B cell (primary cell): ENCODE results near the gene MAPK10. TPM values are rescaled to one million over a fixed set of nuclear protein-coding genes. Genes with fewer than 3 reads are reported as not detected.

Experiments
- ATAC-seq: fragments of 200-7000 bp; cut with Tn5 transposase; one replicate; pipeline ENCODE4 v1.10.0; 2021; ENCODE audit warnings: low read depth, mild to moderate bottlenecking, moderate number of reproducible peaks, moderate library complexity
- CTCF ChIA-PET: fragments of 350-600 bp; sonication (Branson Sonifier 250); formaldehyde crosslinking; loops from one replicate; lab custom pipeline; 2021; ENCODE audit warnings: antibody characterized with exemption, inconsistent platforms; lab: Charles Lee
- POLR2A ChIA-PET: fragments of 350-600 bp; sonication (Branson Sonifier 250); formaldehyde crosslinking; loops from one replicate; lab custom pipeline; 2021; ENCODE audit warnings: antibody characterized with exemption; lab: Charles Lee
- DNase-seq: peaks from one replicate; pipeline ENCODE4 v3.0.0; 2013
- H2AFZ ChIP-seq: 2 replicates; pipeline ENCODE4 v1.6.1; 2012; ENCODE audit warnings: mild to moderate bottlenecking, low read depth, low read length; ENCODE audit not compliant: insufficient read depth, poor library complexity, severe bottlenecking
- H3K27ac ChIP-seq, 2 donors: 1 replicate in 1 of 2; 2 replicates in 1 of 2; pipeline ENCODE4 v1.5.1; 2012 to 2013; ENCODE audit warnings: low read length in 2 of 2, mild to moderate bottlenecking in 2 of 2, moderate library complexity in 1 of 2
- H3K27me3 ChIP-seq, 4 experiments: fragments of 200-600 bp in 1 of 4; sonication (generic) in 1 of 4; replicated peaks in 1 of 4; 1 replicate in 2 of 4; 2 replicates in 2 of 4; pipeline versions ENCODE4 v1.6.1 to v1.7.0; 2013 to 2016; ENCODE audit warnings: low read length in 3 of 4, mild to moderate bottlenecking in 2 of 4, mixed read lengths in 1 of 4, moderate library complexity in 1 of 4; ENCODE audit not compliant: insufficient read depth in 4 of 4, control insufficient read depth in 3 of 4; ENCODE audit errors: control extremely low read depth in 1 of 4
- H3K36me3 ChIP-seq, 2 experiments: replicated peaks in 1 of 2; 1 replicate in 1 of 2; 2 replicates in 1 of 2; pipeline versions ENCODE4 v1.6.1 to v1.7.1; 2013; ENCODE audit warnings: low read length in 1 of 2; ENCODE audit not compliant: insufficient read depth in 2 of 2, control insufficient read depth in 1 of 2; ENCODE audit errors: control extremely low read depth in 1 of 2, extremely low read depth in 1 of 2
- H3K4me1 ChIP-seq, 2 donors: fragments of 200-600 bp in 1 of 2; sonication (generic) in 1 of 2; 1 replicate in 1 of 2; 2 replicates in 1 of 2; pipeline versions ENCODE4 v1.5.1 to v1.6.1; 2013 to 2017; ENCODE audit warnings: low read length in 2 of 2; ENCODE audit not compliant: control insufficient read depth in 2 of 2, insufficient read depth in 2 of 2
- H3K4me2 ChIP-seq: replicated peaks from 2 replicates; pipeline ENCODE3; 2012; ENCODE audit warnings: mild to moderate bottlenecking, low read depth, low read length; ENCODE audit not compliant: poor library complexity, severe bottlenecking
- H3K4me3 ChIP-seq, 5 experiments: fragments of 200-600 bp in 1 of 5; sonication (generic) in 1 of 5; 1 replicate in 3 of 5; 2 replicates in 2 of 5; pipeline versions ENCODE4 v1.5.1 to v1.7.0; 2011 to 2016; ENCODE audit warnings: low read length in 4 of 5, mild to moderate bottlenecking in 4 of 5, low read depth in 2 of 5, control low read depth in 1 of 5, moderate library complexity in 1 of 5; ENCODE audit not compliant: insufficient read depth in 1 of 5; ENCODE audit errors: control extremely low read depth in 1 of 5, extremely low read depth in 1 of 5
- H3K79me2 ChIP-seq: fragments of 200-600 bp; sonication (generic); one replicate; pipeline ENCODE4 v1.6.0; 2016; ENCODE audit warnings: low read length; ENCODE audit not compliant: control insufficient read depth, insufficient read depth
- H3K9ac ChIP-seq: fragments of 200-600 bp; sonication (generic); 2 replicates; pipeline ENCODE4 v1.6.1; 2017; ENCODE audit warnings: mild to moderate bottlenecking, low read length, moderate library complexity
- H3K9me3 ChIP-seq, 3 donors: one replicate each; pipeline versions ENCODE4 v1.6.1 to v1.7.1; 2013; ENCODE audit warnings: low read length in 2 of 3; ENCODE audit not compliant: control insufficient read depth in 2 of 3, insufficient read depth in 1 of 3; ENCODE audit errors: control extremely low read depth in 1 of 3
- H4K20me1 ChIP-seq: 2 replicates; pipeline ENCODE4 v1.6.0; 2012; ENCODE audit warnings: mild to moderate bottlenecking, low read length; ENCODE audit not compliant: insufficient read depth, control insufficient read depth, poor library complexity, severe bottlenecking
- H3K27ac Mint-ChIP-seq: one replicate; pipeline ENCODE4 v1.8.0; 2021; ENCODE audit warnings: mixed read lengths
- H3K27me3 Mint-ChIP-seq: one replicate; pipeline ENCODE4 v1.8.0; 2021; ENCODE audit warnings: mixed read lengths
- H3K4me1 Mint-ChIP-seq: one replicate; pipeline ENCODE4 v1.8.0; 2021; ENCODE audit warnings: mixed read lengths
- H3K4me3 Mint-ChIP-seq: one replicate; pipeline ENCODE4 v1.8.0; 2021; ENCODE audit warnings: mixed read lengths
- H3K9me3 Mint-ChIP-seq: one replicate; pipeline ENCODE4 v1.8.0; 2022; ENCODE audit warnings: mixed read lengths; ENCODE audit not compliant: insufficient read depth
- EZH2 ChIP-seq: IDR thresholded peaks from 2 replicates; pipeline ENCODE4 v1.6.1; 2012; ENCODE audit warnings: borderline replicate concordance, low read depth, mild to moderate bottlenecking, moderate library complexity, low read length; ENCODE audit not compliant: insufficient read depth, poor library complexity, severe bottlenecking
- intact Hi-C: fragments of 100-400 bp; cut with micrococcal nuclease; formaldehyde crosslinking; loops from one replicate; pipeline ENCODE4 v1.10.0; 2022
- polyA plus RNA-seq: library from polyadenylated mRNA; depleted of rRNA; stranded (reverse); fragments of >200 nt; gene quantifications from 2 replicates; pipeline ENCODE4 v1.2.3, GENCODE V29; 2012
- total RNA-seq, 2 donors: library from RNA; stranded (reverse); fragments of 120-200 nt in 1 of 2; gene quantifications; 1 replicate in 1 of 2; 2 replicates in 1 of 2; pipeline versions ENCODE4 v1.2.3 to v1.2.4, GENCODE V29; 2013 to 2022
- TF ChIP-seq, protein P1 (sequence below): fragments of 200-600 bp; IDR thresholded peaks from one replicate; pipeline ENCODE4 v1.8.0; 2022; ENCODE audit warnings: antibody characterized with exemption, mild to moderate bottlenecking

The MAPK10 gene
- total and polyA plus RNA-seq, 2 donors (not counting 1 experiment from before 2014, with no cell fraction given), result 0.03 to 3.1 TPM

DNA sequence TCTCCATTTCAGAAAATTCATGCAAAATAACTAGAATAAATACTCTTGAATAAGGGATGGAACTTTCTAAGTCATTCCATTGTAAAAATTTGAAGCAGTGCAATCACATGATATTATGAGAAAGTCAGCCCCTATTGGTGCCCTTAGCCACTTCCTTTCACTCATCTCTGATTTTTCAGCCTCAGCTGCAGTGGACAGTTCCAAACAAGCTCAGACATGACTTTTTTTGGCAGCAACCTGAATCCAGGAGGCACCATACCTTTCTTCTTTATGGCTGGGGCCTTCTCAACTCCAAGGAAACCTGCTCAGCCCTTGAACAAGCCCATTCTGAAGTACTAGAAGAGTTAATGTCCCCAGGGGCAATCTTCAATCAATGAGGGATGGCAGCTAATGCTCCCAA, 40.5 kb downstream of the MAPK10 start:
- TF ChIP-seq EZH2, result no peak
- TF ChIP-seq, protein P1, sequence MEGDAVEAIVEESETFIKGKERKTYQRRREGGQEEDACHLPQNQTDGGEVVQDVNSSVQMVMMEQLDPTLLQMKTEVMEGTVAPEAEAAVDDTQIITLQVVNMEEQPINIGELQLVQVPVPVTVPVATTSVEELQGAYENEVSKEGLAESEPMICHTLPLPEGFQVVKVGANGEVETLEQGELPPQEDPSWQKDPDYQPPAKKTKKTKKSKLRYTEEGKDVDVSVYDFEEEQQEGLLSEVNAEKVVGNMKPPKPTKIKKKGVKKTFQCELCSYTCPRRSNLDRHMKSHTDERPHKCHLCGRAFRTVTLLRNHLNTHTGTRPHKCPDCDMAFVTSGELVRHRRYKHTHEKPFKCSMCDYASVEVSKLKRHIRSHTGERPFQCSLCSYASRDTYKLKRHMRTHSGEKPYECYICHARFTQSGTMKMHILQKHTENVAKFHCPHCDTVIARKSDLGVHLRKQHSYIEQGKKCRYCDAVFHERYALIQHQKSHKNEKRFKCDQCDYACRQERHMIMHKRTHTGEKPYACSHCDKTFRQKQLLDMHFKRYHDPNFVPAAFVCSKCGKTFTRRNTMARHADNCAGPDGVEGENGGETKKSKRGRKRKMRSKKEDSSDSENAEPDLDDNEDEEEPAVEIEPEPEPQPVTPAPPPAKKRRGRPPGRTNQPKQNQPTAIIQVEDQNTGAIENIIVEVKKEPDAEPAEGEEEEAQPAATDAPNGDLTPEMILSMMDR, result no peak
- intact Hi-C loops, result no loop called here
- no peaks in the 10 kb centered on the region for H4K20me1 ChIP-seq
- no peaks in the 10 kb centered on the region for H3K4me1 Mint-ChIP-seq
- ChIA-PET POLR2A (no interaction called here), CTCF (no interaction called here)
- no peaks in the 10 kb centered on the region for H3K9me3 Mint-ChIP-seq
- H3K27me3 ChIP-seq, result peaks cover 0 to 2% (median 0%) of the 10 kb centered on the region in 4 experiments
- ATAC-seq (no peak), DNase-seq (no peak)
- H3K4me1 ChIP-seq, result no peaks in the 10 kb centered on the region
- H3K36me3 ChIP-seq, result no peaks in the 10 kb centered on the region
- H2AFZ ChIP-seq, result no peak overlapping the region
- H3K27ac Mint-ChIP-seq, result no peak overlapping the region
- no peak overlapping the region for H3K4me3 ChIP-seq
- no peak overlapping the region for H3K4me3 Mint-ChIP-seq
- H3K79me2 ChIP-seq, result no peaks in the 10 kb centered on the region
- H3K27me3 Mint-ChIP-seq, result no peaks in the 10 kb centered on the region
- no peak overlapping the region for H3K4me2 ChIP-seq
- no peak overlapping the region for H3K9ac ChIP-seq
- H3K27ac ChIP-seq, result no peak overlapping the region
- H3K9me3 ChIP-seq, result no peaks in the 10 kb centered on the region

DNA sequence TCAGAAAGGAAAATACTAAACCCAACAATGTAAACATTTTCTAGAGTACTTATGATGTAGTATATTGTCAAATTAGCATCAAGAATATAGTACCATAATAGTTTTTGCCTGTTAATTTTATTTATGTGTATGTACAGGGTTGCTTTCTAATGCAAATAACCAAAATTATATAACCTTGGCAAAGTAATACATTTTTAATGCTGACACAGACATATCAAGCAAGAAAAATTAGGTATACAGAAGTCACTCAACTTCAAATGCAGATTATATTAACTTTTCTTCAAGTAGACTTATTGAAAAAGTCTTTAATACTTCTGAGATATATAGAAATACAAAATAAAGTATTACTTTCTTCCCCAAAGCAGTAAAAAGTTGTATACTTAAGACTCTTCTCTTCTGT, 44.3 kb downstream of the MAPK10 start:
- no peak overlapping the region for H3K27ac Mint-ChIP-seq
- H3K27ac ChIP-seq, result no peak overlapping the region
- H3K4me3 Mint-ChIP-seq, result no peak overlapping the region
- H3K79me2 ChIP-seq, result no peaks in the 10 kb centered on the region
- no peak overlapping the region for H3K9ac ChIP-seq
- ChIA-PET CTCF (no interaction called here), POLR2A (no interaction called here)
- no peak for DNase-seq
- H3K27me3 Mint-ChIP-seq, result no peaks in the 10 kb centered on the region
- H3K4me3 ChIP-seq, result no peak overlapping the region
- no peaks in the 10 kb centered on the region for H4K20me1 ChIP-seq
- no peaks in the 10 kb centered on the region for H3K36me3 ChIP-seq
- H3K4me1 Mint-ChIP-seq, result no peaks in the 10 kb centered on the region
- no peaks in the 10 kb centered on the region for H3K4me1 ChIP-seq
- H3K9me3 ChIP-seq, result no peaks in the 10 kb centered on the region
- no peak for ATAC-seq
- intact Hi-C loops, result no loop called here
- H3K4me2 ChIP-seq, result no peak overlapping the region
- H2AFZ ChIP-seq, result no peak overlapping the region
- no peaks in the 10 kb centered on the region for H3K9me3 Mint-ChIP-seq
- TF ChIP-seq, protein P1, result no peak
- no peak for TF ChIP-seq EZH2
- no peaks in the 10 kb centered on the region for H3K27me3 ChIP-seq
